HepG2 (cell line): ENCODE measurements around the gene ABHD6. TPM values are rescaled to one million over a fixed set of nuclear protein-coding genes. Genes with fewer than 3 reads are reported as not detected.
A peak's percentile ranks its signal among the peaks of the same experiment; 100 is the strongest.

Source experiments
- ARNTL ChIP-seq: sonication (generic); formaldehyde crosslinking; IDR thresholded peaks from 2 replicates; pipeline ENCODE4 v1.4.0; 2020; ENCODE audit warnings: mild to moderate bottlenecking, missing genetic modification reagents
- ATF7 ChIP-seq, 2 experiments: fragments of 450-650 bp in 1 of 2; sonication (generic) in 1 of 2; formaldehyde crosslinking in 1 of 2; IDR thresholded peaks; 2 replicates each; pipeline versions ENCODE4 v1.4.0 to v1.6.1; 2016 to 2020; ENCODE audit warnings: antibody characterized with exemption in 1 of 2, mild to moderate bottlenecking in 1 of 2, missing genetic modification reagents in 1 of 2
- FOXP1 ChIP-seq, 2 experiments: fragments of 450-650 bp in 1 of 2; IDR thresholded peaks; 2 replicates each; pipeline ENCODE4 v1.6.1; 2017 to 2018; ENCODE audit warnings: antibody characterized with exemption in 1 of 2
- GPN1 ChIP-seq: sonication (generic); formaldehyde crosslinking; IDR thresholded peaks from 2 replicates; pipeline ENCODE4 v1.5.1; 2020; ENCODE audit warnings: missing genetic modification reagents, borderline replicate concordance
- KDM5A ChIP-seq: fragments of 200-600 bp; sonication (generic); IDR thresholded peaks from 2 replicates; pipeline ENCODE4 v1.7.0; 2018; ENCODE audit warnings: antibody characterized with exemption, mild to moderate bottlenecking, low read length, borderline replicate concordance
- KLF11 ChIP-seq: IDR thresholded peaks from 2 replicates; pipeline ENCODE4 v1.6.1; 2016; ENCODE audit warnings: missing compliant biosample characterization
- MYC ChIP-seq: sonication (generic); formaldehyde crosslinking; IDR thresholded peaks from 2 replicates; pipeline ENCODE4 v1.9.0; 2021; ENCODE audit warnings: missing genetic modification reagents, borderline replicate concordance
- NFE2L1 ChIP-seq: sonication (generic); formaldehyde crosslinking; IDR thresholded peaks from 2 replicates; pipeline ENCODE4 v1.4.0; 2020; ENCODE audit warnings: missing genetic modification reagents, mild to moderate bottlenecking, borderline replicate concordance
- PHF21A ChIP-seq: sonication (generic); formaldehyde crosslinking; IDR thresholded peaks from 2 replicates; pipeline ENCODE4 v1.5.0; 2020; ENCODE audit warnings: mild to moderate bottlenecking, missing genetic modification reagents
- ZNF367 ChIP-seq: sonication (generic); formaldehyde crosslinking; IDR thresholded peaks from 2 replicates; pipeline ENCODE4 v1.4.0; 2020; ENCODE audit warnings: missing genetic modification reagents, borderline replicate concordance
- ZNF432 ChIP-seq: sonication (generic); formaldehyde crosslinking; IDR thresholded peaks from 2 replicates; pipeline ENCODE4 v1.5.0; 2020; ENCODE audit warnings: missing genetic modification reagents, mild to moderate bottlenecking, borderline replicate concordance
- ZNF530 ChIP-seq: sonication (generic); formaldehyde crosslinking; IDR thresholded peaks from 2 replicates; pipeline ENCODE4 v1.5.0; 2020; ENCODE audit warnings: low read depth, mild to moderate bottlenecking, missing genetic modification reagents
- ZNF841 ChIP-seq: sonication (generic); formaldehyde crosslinking; IDR thresholded peaks from 2 replicates; pipeline ENCODE4 v1.8.1; 2023; ENCODE audit warnings: missing genetic modification reagents, borderline replicate concordance
- polyA plus RNA-seq, 8 experiments: library from polyadenylated mRNA; depleted of rRNA in 3 of 8; stranded (reverse) in 7 of 8; unstranded in 1 of 8; fragments of >200 nt; fragmentation: Illumina TruSeq in 4 of 8; extraction: Trizol in 4 of 8; gene quantifications; 2 replicates each; pipeline versions ENCODE4 v1.2.1 to v1.2.3, GENCODE V29; 2011 to 2016; ENCODE audit warnings: low read depth in 4 of 8, missing spikeins in 1 of 8, mixed read lengths in 1 of 8; ENCODE audit not compliant: insufficient read depth in 1 of 8
- total RNA-seq, 5 experiments: library from RNA; depleted of rRNA; stranded (reverse); fragments of >200 nt; fragmentation: Illumina TruSeq; extraction: Trizol; gene quantifications; 2 replicates each; pipeline ENCODE4 v1.2.3, GENCODE V29; 2016; ENCODE audit warnings: low read depth in 1 of 5
- TF ChIP-seq, protein P1 (sequence below): fragments of 450-650 bp; IDR thresholded peaks from 2 replicates; pipeline ENCODE4 v1.6.1; 2016
- TF ChIP-seq, protein P2 (sequence below): sonication (generic); formaldehyde crosslinking; IDR thresholded peaks from 2 replicates; pipeline ENCODE4 v1.4.0; 2020; ENCODE audit warnings: mild to moderate bottlenecking, missing genetic modification reagents
- TF ChIP-seq, protein P3 (sequence below): IDR thresholded peaks from 2 replicates; pipeline ENCODE4 v1.4.0; 2020; ENCODE audit warnings: mild to moderate bottlenecking, missing genetic modification reagents
- TF ChIP-seq, protein P4 (sequence below): sonication (generic); formaldehyde crosslinking; IDR thresholded peaks from 2 replicates; pipeline ENCODE4 v1.4.0; 2020; ENCODE audit warnings: mild to moderate bottlenecking, missing genetic modification reagents

The ABHD6 gene
- total and polyA plus RNA-seq, 2 of the 13 experiments (the other 11 are each of a cell fraction or from before 2014, with no cell fraction given), result 9.0 to 17.2 TPM

DNA sequence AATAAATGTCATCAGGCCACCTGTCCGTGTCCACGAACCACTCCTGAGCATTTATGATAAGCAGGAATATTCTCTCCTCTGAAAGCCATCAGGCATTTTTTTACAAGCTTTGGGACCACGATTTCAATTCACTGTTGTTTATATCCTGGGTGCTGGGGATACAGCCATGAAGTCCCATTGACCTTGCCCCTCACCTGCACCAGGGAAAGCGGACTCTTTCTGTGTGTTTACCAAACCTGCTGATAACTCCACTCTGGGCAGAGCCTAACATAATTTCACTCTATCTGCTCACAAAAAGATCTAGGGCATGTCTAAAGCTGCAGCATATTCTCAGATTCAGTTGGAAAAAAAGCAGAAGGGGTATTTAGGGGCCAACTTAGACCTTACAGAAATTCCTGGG lies 31.6 kb upstream of the ABHD6 start (continued):
- 0 out of 2 replicates have a peak, but pooled peaks have one; percentile 18 for TF ChIP-seq MYC (CRISPR knock-in tag)
- TF ChIP-seq, protein P1, sequence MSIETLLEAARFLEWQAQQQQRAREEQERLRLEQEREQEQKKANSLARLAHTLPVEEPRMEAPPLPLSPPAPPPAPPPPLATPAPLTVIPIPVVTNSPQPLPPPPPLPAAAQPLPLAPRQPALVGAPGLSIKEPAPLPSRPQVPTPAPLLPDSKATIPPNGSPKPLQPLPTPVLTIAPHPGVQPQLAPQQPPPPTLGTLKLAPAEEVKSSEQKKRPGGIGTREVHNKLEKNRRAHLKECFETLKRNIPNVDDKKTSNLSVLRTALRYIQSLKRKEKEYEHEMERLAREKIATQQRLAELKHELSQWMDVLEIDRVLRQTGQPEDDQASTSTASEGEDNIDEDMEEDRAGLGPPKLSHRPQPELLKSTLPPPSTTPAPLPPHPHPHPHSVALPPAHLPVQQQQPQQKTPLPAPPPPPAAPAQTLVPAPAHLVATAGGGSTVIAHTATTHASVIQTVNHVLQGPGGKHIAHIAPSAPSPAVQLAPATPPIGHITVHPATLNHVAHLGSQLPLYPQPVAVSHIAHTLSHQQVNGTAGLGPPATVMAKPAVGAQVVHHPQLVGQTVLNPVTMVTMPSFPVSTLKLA, result no peak
- TF ChIP-seq ATF7 (IDR thresholded peaks at IDR 0.05), result no peak
- TF ChIP-seq ATF7 (CRISPR knock-in tag; IDR thresholded peaks at IDR 0.05), result no peak
- no peak; the same call in 1 of the 2 replicates for TF ChIP-seq PHF21A (CRISPR knock-in tag)
- no peak for TF ChIP-seq ZNF530 (CRISPR knock-in tag)
- TF ChIP-seq KDM5A, result no peak
- TF ChIP-seq, protein P2, sequence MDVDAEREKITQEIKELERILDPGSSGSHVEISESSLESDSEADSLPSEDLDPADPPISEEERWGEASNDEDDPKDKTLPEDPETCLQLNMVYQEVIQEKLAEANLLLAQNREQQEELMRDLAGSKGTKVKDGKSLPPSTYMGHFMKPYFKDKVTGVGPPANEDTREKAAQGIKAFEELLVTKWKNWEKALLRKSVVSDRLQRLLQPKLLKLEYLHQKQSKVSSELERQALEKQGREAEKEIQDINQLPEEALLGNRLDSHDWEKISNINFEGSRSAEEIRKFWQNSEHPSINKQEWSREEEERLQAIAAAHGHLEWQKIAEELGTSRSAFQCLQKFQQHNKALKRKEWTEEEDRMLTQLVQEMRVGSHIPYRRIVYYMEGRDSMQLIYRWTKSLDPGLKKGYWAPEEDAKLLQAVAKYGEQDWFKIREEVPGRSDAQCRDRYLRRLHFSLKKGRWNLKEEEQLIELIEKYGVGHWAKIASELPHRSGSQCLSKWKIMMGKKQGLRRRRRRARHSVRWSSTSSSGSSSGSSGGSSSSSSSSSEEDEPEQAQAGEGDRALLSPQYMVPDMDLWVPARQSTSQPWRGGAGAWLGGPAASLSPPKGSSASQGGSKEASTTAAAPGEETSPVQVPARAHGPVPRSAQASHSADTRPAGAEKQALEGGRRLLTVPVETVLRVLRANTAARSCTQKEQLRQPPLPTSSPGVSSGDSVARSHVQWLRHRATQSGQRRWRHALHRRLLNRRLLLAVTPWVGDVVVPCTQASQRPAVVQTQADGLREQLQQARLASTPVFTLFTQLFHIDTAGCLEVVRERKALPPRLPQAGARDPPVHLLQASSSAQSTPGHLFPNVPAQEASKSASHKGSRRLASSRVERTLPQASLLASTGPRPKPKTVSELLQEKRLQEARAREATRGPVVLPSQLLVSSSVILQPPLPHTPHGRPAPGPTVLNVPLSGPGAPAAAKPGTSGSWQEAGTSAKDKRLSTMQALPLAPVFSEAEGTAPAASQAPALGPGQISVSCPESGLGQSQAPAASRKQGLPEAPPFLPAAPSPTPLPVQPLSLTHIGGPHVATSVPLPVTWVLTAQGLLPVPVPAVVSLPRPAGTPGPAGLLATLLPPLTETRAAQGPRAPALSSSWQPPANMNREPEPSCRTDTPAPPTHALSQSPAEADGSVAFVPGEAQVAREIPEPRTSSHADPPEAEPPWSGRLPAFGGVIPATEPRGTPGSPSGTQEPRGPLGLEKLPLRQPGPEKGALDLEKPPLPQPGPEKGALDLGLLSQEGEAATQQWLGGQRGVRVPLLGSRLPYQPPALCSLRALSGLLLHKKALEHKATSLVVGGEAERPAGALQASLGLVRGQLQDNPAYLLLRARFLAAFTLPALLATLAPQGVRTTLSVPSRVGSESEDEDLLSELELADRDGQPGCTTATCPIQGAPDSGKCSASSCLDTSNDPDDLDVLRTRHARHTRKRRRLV, result no peak
- no peak for TF ChIP-seq GPN1 (CRISPR knock-in tag)
- TF ChIP-seq ZNF841, result no peak
- TF ChIP-seq, protein P3, sequence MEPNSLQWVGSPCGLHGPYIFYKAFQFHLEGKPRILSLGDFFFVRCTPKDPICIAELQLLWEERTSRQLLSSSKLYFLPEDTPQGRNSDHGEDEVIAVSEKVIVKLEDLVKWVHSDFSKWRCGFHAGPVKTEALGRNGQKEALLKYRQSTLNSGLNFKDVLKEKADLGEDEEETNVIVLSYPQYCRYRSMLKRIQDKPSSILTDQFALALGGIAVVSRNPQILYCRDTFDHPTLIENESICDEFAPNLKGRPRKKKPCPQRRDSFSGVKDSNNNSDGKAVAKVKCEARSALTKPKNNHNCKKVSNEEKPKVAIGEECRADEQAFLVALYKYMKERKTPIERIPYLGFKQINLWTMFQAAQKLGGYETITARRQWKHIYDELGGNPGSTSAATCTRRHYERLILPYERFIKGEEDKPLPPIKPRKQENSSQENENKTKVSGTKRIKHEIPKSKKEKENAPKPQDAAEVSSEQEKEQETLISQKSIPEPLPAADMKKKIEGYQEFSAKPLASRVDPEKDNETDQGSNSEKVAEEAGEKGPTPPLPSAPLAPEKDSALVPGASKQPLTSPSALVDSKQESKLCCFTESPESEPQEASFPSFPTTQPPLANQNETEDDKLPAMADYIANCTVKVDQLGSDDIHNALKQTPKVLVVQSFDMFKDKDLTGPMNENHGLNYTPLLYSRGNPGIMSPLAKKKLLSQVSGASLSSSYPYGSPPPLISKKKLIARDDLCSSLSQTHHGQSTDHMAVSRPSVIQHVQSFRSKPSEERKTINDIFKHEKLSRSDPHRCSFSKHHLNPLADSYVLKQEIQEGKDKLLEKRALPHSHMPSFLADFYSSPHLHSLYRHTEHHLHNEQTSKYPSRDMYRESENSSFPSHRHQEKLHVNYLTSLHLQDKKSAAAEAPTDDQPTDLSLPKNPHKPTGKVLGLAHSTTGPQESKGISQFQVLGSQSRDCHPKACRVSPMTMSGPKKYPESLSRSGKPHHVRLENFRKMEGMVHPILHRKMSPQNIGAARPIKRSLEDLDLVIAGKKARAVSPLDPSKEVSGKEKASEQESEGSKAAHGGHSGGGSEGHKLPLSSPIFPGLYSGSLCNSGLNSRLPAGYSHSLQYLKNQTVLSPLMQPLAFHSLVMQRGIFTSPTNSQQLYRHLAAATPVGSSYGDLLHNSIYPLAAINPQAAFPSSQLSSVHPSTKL (CRISPR knock-in tag), result peak; percentile 35; the same call in 1 of the 2 replicates
- no peak for TF ChIP-seq KLF11 (CRISPR knock-in tag)
- no peak for TF ChIP-seq ZNF367
- TF ChIP-seq ZNF432 (CRISPR knock-in tag), result no peak
- no peak for TF ChIP-seq NFE2L1 (CRISPR knock-in tag)
- TF ChIP-seq, protein P4, sequence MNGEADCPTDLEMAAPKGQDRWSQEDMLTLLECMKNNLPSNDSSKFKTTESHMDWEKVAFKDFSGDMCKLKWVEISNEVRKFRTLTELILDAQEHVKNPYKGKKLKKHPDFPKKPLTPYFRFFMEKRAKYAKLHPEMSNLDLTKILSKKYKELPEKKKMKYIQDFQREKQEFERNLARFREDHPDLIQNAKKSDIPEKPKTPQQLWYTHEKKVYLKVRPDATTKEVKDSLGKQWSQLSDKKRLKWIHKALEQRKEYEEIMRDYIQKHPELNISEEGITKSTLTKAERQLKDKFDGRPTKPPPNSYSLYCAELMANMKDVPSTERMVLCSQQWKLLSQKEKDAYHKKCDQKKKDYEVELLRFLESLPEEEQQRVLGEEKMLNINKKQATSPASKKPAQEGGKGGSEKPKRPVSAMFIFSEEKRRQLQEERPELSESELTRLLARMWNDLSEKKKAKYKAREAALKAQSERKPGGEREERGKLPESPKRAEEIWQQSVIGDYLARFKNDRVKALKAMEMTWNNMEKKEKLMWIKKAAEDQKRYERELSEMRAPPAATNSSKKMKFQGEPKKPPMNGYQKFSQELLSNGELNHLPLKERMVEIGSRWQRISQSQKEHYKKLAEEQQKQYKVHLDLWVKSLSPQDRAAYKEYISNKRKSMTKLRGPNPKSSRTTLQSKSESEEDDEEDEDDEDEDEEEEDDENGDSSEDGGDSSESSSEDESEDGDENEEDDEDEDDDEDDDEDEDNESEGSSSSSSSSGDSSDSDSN (CRISPR knock-in tag), result no peak
- no peak for TF ChIP-seq ARNTL (CRISPR knock-in tag)
- no peak for TF ChIP-seq FOXP1 (IDR thresholded peaks at IDR 0.05)
- peak; percentile 44; the same call in 1 of the 2 replicates for TF ChIP-seq FOXP1 (CRISPR knock-in tag; IDR thresholded peaks at IDR 0.05)
